Measurements from ENCODE around the gene MICALL2. TPM values are rescaled to one million over a fixed set of nuclear protein-coding genes. Genes with fewer than 3 reads are reported as not detected.

Gene MICALL2
- total RNA-seq, 1 donor from 2014 or later: 9.4 TPM

DNA sequence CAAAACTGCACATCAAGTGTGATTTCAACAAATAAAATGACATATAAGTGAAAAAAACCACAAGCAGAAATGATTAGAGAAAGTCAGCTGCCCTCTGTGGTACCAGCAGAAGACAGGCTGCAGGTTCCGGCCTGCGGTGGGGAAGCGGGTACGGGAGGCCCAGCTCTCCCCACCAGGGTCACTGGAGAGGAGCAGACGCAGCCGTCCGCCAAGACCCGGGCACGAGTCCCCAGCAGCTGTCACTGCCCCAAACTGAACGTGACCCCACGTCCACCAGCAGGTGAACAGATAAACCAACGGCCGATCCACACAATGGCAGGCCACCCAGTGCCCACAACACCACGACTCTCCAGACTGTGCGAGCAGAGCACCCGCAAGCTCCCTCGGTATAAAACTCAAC is 16.1 kb upstream of the MICALL2 start:
- intact Hi-C loops (cut with micrococcal nuclease): no loop called here
- DNase-seq: no peak
- ATAC-seq: no peak

DNA sequence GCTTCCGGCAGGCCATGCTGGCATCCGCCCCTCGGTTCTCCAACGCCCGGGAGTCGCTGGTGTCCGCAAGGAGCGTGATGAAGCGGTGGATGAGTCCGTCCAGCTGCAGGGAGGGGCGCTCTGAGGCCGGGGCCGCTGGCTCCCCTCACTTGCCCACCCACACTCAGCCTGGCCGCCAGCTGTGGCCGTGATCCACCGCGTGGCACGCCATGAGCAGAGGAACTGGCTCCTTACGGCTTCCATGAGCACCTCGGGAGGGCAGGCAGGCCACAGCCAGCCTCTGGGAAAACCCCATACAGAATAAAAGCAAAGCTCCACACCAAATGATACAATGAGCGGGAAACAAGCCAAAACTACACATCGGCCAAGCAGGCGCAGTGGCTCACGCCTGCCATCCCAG is 15.5 kb upstream of the MICALL2 start:
- no peak for ATAC-seq
- intact Hi-C loops (cut with micrococcal nuclease): no loop called here
- DNase-seq: no peak

DNA sequence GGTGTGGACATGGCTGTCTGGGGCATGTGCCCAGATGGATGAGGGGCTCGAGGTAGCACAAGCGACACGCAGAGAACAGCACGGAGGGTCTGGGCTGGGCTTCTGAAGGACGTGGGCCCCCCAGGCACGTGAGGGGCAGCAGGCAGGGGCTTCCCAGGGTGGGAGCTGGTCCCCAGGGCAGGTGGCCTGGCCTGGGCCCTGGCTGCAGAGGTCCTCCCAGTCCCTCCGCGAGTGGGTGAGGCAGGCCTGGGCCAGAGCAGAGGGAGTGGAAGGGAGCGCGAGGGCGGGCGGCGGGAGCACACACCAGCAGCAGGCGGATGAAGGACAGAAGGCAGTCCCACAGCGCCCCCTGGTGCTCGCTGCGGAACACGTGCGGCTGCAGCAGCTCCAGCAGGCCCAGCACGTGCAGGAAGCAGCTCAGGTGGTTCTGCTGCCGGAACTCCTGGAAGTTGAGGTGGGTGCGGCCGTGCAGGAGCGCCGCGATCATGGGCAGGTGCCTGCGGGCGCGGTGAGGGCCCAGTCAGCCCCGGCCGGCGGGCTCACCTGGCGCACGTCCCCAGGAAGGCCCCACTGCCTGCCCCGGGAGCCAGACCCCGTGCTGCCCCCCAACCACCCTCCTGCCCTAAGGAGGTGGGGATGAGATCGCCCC is 14.7 kb upstream of the MICALL2 start:
- ATAC-seq (peak; percentile 81), DNase-seq (peak; percentile 91)
- intact Hi-C loops (cut with micrococcal nuclease): no loop called here

DNA sequence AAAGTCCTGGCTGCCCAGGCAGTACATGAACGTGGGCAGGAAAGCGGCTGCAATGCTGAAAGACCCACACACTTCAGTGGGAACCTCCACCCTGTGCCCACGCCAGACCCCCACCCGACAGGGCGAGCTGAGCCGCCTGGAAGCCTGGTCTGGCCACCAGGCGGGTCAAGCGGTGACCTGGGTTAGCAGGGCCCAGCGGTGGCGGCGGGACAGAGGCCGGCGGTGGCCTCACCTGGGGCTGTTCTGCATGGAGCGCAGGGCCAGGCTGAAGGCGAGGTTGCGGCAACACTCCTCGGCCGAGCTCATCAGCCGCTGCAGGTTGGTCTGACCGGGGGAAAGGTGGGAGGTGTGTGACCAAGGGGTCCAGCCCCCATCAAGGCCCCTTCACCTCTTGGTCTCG is 11.6 kb upstream of the MICALL2 start:
- intact Hi-C loops (cut with micrococcal nuclease): no loop called here
- ATAC-seq (no peak), DNase-seq (no peak)

DNA sequence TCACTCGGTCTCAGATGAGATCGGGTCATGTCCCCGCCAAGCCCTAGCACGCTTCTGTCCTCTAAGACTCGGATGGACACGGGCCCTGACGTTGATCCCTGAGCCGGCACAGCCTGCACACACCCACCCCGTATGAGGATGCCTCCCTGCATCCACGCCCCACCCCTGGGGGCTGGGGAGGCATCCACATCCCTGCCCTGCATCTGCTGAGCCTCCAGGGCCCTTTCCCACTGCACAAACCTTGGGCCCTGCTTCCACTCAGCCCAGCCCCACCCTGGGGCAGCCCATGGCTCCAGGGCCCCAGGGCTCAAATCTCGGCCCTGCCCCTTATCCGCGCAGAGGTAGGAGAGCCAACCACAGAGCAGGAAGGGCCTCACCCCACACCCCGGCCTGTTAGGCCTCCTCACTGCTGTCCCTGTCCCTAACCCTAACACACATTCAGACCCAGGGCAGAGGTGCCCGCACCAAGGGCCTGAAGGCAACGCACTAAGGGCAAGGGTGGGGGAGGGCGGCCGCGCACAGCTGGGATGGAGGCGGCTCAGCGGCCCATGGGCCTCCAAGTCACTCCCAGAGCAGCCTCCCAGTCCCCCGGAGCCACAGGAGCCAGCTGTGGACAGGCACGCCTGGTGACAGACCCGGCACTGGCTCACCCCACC is 9.5 kb upstream of the MICALL2 start:
- no peak for DNase-seq
- intact Hi-C loops (cut with micrococcal nuclease): no loop called here
- no peak for ATAC-seq

DNA sequence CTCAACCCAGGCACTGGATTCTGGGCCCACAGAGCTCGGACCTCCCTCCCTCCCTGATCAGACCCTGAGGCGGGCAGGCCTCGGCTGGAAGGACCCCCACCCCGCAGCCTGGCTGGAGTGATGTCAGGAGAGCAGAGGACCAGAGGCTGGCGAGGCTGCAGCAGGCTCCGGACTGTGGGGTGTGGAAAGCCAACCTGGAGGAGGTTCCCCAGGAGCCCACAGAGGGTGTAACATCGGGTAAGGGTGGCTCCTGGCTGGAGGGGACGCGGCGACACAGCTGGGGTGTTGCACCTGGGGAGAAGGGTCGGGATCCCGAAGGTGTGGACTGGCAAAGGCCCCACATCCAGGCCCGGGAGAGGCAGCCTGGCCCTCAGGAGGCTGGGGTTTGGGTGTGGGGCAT is 8.9 kb upstream of the MICALL2 start:
- intact Hi-C loops (cut with micrococcal nuclease): no loop called here
- DNase-seq (no peak), ATAC-seq (no peak)

DNA sequence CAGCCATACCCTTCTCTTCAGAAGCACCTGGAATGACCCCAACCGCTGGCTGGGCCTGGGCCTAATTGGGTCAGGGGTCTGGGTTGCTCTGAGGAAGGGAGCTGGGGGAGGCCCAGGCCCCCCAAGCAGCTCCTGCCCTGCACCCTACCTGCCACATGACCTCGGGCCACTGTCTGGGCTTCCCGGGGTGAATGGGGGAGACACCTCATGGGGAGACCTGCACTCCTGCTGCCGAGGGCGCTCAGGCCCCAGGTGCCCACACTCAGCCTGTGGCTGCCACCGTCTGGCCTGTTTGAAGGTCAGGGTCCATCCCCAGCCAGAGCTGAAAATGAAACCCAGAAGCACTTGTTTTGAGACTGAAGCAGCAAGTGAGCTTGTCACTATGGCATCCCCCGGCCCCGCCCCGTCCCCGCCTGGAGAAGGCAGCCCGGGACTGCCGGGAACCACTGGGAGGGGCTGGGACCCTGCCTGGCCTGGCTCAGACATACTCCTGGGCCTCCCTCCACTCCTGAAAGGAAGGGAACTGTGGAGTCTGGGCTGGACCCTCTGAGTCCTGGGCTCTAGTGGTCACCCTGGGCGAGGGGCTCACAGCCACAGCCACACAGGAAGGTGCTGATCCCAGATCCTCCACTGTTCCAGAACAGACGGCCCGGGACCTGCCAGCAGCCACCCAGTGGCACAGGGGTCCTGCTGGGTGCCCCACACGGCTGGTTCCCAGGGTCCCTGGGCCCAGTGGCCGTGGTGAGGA is 7.4 kb upstream of the MICALL2 start:
- DNase-seq (peak; percentile 84), ATAC-seq (peak; percentile 76)
- intact Hi-C loops (cut with micrococcal nuclease): no loop called here

DNA sequence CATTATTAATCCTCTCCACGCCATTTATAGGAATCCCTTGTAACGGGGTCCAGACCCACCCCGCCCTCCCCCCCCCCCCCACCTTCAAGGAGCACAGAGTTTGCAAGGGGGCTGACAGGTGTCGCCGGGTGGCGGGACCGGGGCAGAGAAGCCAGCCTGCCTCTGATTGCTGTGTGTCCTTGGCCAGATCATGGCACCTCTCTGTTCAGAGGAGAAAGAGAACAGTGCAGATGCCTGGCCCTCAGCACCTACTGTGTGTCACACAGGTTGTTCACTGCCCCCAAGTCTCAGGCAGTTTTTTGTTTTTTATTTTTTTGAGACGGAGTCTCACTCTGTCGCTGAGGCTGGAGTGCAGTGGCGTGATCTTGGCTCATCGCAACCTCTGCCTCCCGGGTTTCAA is 5.4 kb upstream of the MICALL2 start:
- no peak for DNase-seq
- intact Hi-C loops (cut with micrococcal nuclease): no loop called here
- no peak for ATAC-seq

DNA sequence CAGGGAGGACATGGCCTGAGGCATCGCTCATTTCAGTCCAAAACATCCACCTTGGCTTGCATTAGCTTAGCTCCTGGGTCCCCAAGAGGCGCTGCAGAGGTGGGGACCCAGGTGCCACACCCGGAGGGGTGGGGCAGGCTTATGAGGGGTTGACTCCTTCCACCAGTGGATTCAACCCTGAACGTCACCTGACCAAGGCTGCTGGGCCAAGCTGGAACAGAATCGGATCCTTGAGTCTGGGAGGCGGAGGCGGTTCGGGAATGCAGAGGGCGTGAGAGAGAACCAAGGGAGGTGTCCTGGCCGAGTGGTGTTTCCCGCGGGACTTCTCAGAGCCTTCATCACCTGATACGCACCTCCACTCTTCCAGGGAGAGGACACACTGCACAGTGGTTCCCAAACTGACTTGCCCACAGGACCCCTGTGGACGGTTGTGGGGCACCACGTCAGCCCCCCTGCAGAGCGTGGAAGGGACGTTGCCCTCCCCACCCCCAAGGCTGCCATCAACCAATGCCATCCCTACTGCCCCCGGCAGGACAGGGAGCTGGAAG is 4.5 kb upstream of the MICALL2 start:
- no peak for DNase-seq
- no peak for ATAC-seq
- intact Hi-C loops (cut with micrococcal nuclease): no loop called here

DNA sequence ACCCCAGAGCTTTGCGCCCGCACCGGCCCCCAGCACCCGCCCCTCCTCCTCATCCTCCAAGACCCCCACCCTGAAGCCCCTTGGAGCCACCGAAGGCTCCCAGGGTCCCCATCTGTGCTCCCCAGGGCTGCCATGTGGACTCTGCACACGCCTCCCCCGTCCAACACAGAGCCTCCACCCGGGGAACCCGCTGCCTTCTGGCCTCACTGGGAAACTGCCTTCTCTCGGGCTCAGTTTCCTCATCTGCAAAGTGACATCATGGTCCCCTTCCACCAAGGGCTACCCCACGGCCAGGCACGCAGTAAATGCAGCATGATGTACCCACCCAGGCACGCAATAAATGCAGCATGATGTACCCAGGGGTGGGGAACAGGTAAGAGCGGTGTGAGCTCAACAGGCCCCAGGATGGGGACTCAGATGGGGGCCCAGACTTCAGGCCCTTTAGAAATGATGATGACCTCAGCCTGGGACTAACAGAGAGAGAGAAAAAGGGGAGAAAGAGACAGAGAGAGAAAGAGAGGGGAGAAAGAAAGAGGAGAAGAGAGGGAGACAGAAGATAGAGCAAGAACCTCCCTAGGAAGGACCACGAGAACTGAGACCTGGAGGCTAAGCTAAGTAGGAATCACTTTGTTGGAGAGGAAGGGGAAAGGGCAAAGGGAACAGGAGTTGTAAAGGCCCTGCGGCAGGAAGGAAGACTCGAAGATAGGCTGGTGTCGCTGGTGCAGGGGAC is 2.5 kb upstream of the MICALL2 start:
- intact Hi-C loops (cut with micrococcal nuclease): no loop called here
- ATAC-seq (no peak), DNase-seq (no peak)

DNA sequence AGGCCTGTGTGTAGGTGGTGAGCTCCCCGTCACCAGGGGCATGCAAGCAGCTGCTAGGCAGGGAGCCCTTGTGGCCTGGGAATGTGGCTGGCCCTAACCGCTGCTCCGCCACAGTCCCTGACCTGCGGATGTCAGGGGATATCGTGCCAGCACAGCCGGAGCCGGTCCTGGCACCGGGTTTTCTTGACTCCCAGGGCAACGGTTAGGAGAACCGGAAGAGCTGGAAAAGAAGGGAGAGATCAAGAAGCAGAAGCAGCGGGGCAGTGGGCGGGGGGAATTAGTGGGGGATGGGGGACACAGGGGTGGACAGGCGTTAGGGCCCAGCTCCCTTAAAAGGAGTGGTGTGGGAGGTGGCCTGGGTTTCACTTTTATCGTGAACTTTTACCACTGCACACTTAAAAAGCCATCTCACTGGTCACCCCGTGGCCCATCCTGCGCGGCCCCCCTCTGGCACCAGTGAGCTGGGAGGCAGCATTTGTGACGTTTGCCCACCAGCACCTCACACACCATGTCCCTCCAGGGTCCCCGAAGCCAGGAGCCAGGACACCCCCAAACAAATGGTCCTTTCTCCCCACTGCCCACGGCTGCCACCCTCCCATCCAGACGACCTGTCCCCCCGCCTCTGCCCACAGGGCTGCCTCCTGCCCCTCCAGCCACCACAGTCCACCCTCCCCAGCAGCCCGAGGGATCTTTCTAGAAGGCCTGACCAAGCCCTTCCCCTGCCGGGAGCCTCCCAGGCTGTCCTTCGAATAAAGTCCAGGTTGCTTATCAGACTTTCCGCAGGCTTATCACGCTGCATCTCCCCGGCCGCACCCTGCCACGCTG is 1.8 kb upstream of the MICALL2 start:
- peak; percentile 4 for ATAC-seq
- DNase-seq: peak; percentile 70
- intact Hi-C loops (cut with micrococcal nuclease): no loop called here

DNA sequence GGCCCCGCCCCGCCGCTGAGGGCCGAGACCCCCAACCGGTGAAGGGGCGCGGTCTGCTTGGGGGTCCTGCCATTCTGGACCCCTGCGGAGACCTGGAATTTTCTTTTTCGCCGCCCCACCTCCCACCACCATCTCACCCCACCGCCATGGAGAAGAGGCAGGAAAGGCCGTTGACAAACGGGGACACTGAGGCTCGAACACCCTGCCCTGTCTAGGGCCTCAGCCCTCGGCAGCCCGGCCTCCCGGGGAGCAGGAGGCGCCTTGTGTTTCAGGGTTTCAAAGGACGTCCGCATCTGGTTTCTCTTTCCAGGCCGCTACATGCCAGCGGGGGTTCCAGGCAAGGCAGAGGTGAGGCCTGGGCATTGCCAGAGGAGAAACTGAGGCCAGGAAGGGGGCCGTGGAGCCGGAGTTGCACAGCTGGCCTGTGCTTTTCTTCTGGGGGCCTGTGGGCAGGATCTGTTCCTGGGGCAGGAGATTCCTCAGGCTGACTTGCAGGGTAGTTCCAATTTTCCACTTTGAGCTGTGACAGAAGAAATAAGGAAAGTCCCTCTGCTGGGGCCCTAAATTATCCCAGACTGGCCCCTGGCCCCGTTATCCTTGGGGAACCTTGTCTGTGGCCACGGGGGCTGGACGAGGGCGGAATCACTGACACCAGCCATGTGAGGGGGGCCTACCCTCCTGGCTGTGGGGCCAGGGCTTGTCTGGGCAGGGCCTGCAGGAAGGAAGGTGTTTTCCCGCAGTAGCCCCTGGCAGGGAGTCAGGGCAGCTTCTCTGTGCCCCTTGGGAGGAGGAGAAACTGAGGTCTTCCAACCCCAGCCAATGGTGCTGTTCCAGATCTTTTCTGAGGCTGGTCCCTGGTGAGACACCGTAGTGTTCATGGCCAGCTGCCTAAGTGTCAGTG is 900 bp upstream of the MICALL2 start:
- ATAC-seq: peak; percentile 0
- intact Hi-C loops (cut with micrococcal nuclease): no loop called here
- peak; percentile 61 for DNase-seq

DNA sequence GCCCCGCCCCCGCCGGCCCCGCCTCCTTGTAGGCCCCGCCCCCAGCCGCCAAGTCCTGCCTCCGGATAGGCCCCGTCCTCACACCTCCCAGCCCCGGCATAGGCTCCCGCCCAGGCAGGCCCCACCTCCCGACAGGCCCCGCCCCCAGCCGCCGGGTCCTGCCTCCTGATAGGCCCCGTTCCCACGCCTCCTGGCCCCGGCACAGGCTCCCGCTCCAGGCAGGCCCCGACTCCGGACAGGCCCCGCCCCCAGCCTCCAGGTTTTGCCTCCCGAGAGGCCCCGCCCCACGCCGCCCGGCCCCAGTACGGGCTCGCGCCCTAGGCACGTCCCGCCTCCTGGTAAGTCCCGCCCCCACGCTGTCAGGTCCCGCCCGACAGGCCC is 232 bp upstream of the MICALL2 start:
- intact Hi-C loops (cut with micrococcal nuclease): no loop called here
- ATAC-seq: peak; percentile 94

DNA sequence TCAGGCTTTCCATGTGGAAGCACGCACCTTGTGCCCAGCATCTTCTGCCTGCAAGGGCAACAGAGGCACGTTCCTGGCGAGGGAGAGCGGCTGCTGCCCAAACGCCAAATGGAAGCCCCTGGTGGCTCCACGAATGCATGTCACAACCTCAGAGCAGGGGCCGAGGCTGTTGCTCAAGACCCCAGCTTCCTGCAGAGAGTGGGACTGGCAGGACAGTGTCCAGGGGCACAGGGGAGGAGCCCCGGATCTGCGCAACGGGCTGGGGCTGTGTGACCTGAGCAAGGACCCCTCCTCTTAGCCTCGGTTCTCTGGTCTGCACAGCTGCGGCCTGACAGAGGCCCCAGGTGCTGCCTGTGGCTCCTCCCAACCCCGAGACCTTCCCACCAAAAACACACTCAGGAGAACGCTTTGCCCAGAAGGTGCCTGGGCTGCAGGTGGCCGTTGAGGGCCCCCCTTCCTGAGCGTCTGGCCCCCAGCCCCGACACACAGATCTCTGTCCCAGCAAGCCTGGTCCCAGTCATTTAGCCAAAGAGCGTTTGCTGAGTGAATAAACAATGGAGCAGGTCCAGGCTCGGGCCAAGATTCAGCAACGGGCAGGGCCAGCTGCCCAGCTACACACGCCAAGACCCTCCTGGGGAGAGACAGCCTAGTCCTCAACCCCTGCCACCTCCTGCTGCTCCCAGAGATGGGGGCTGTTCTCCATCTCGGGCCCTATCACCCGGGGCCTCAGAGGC is 1.2 kb downstream of the MICALL2 start:
- intact Hi-C loops (cut with micrococcal nuclease): no loop called here
- DNase-seq: no peak
- ATAC-seq: no peak

More for the DNA sequence above, 232 bp upstream of the MICALL2 start:
- DNase-seq: peak; percentile 100

DNA sequence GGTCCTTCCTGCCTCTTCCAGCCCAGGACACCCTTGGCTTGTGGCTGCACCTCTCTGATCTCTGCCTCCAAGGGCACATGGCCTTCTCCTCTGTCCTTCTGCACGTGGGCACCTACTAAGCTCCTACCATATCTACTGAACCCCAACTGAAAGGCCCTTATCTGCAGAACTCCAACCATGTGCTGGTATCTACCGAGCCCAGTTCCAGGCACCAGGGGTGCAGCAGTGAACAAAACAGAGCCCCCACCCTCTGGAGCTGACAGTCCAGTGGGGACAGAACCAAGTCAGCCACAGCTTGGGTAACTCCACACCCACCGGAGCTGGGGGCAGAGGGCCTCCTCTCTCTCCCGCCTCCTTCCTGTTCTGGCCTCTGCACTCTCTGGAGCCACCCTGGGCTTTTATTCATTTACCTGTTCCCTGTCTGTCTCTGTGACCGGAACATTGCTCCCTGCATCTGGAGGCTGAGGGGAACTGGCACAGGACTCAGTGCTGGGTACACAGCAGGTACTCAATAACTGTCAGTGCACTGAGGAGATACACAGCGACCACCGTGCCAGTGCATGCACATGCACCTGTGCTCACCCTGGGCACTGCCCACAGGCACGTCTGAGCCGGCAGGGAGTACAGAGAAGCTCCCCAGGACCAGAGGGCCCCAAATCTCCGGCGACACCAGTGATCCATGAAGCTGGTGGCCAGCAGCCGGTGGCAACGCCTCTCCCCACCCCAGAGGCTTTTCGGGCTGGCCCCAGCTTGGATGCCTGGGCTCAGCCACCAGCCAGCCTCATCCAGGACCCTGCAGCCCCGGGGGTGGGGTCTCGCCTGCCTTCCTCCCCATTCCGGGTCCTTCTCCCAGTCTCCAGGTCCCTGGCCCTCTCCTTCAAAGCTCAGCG is 2.0 kb downstream of the MICALL2 start:
- ATAC-seq: no peak
- DNase-seq: no peak
- intact Hi-C loops (cut with micrococcal nuclease): no loop called here

DNA sequence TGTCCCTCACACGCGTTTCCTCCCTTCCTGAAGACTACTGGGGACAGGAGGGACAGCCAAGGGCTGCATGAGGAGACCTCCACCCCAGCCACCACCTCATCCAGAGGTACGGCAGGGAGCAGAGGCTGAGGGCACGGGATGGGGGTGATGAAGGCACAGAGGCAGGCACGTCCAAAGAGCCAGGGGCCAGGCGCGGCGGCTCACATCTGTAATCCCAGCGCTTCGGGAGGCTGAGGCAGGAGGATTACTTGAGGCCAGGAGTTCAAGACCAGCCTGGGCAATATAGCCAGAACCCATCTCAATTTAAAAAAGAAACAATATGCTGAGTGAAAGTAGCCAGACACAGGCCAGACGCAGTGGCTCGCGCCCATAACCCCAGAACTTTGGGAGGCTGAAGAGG is 3.3 kb downstream of the MICALL2 start:
- no peak for ATAC-seq
- intact Hi-C loops (cut with micrococcal nuclease): no loop called here

More for the DNA sequence above, 3.3 kb downstream of the MICALL2 start:
- DNase-seq: no peak

Data from left ventricle myocardium superior (tissue), 1 donor.